Measurements from ENCODE around the gene SUN3. TPM values are rescaled to one million over a fixed set of nuclear protein-coding genes. Genes with fewer than 3 reads are reported as not detected.
"Not testable (repeated sequence)": the region's sequence is repeated elsewhere in the genome, so short reads cannot be mapped to it uniquely, and the experiment has no call there.

The SUN3 gene
- total RNA-seq, 4 donors from 2014 or later: not detected

DNA sequence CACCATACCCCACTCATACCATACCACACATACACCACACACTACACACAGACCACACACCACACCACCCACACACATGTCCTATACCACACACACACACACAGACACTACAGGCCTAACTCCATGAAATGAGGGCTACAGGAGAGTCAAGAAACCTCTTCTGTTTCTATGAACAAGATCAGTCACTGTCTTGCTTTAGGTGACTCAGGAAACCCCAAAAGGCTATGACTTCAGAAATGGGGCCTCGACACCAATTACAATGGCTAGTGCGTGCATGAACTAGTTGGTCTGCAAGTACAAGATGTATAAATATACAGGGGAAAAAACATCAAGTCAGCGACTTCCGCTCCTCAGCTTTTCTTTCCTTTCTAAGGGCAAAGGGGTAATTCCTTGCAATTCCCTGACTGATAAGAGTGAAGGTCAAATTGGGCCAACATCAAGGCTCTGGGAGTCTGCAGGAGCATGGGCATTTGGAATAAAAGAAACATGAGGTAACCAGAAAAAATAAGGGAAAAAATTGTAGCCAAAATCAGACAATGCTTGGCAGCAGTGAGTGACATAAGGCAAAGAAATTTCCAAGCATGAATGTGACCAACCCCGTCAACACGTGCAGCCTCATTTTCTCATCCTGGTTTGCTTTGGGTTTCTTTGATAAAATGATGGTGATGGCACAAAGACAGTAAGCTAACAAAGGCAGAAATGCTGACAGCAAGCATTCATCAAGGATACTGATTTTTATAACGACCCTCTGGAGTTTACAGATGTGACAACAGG lies 82.1 kb downstream of the SUN3 start:
- TF ChIP-seq POLR2A (IDR thresholded peaks at IDR 0.05): no peak
- TF ChIP-seq, protein P1, sequence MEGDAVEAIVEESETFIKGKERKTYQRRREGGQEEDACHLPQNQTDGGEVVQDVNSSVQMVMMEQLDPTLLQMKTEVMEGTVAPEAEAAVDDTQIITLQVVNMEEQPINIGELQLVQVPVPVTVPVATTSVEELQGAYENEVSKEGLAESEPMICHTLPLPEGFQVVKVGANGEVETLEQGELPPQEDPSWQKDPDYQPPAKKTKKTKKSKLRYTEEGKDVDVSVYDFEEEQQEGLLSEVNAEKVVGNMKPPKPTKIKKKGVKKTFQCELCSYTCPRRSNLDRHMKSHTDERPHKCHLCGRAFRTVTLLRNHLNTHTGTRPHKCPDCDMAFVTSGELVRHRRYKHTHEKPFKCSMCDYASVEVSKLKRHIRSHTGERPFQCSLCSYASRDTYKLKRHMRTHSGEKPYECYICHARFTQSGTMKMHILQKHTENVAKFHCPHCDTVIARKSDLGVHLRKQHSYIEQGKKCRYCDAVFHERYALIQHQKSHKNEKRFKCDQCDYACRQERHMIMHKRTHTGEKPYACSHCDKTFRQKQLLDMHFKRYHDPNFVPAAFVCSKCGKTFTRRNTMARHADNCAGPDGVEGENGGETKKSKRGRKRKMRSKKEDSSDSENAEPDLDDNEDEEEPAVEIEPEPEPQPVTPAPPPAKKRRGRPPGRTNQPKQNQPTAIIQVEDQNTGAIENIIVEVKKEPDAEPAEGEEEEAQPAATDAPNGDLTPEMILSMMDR (IDR thresholded peaks at IDR 0.05): no peak
- intact Hi-C loops (cut with DNase I; ENCODE audit: low total_unique reads): loop anchor here (5.0 kb wide), 1 partner anchor 166 kb away; no protein-coding TSS in a partner anchor
- 74 to 80% methylated on average over 7 of the region's 7 CpGs for WGBS, 2 donors
- peak in 1 of 2 donors; percentile 52 for DNase-seq (ENCODE audit: low spot score in 2 of 2)
- no peak overlapping the region for H3K4me3 ChIP-seq (ENCODE audit: low read depth, poor library complexity, severe bottlenecking)

DNA sequence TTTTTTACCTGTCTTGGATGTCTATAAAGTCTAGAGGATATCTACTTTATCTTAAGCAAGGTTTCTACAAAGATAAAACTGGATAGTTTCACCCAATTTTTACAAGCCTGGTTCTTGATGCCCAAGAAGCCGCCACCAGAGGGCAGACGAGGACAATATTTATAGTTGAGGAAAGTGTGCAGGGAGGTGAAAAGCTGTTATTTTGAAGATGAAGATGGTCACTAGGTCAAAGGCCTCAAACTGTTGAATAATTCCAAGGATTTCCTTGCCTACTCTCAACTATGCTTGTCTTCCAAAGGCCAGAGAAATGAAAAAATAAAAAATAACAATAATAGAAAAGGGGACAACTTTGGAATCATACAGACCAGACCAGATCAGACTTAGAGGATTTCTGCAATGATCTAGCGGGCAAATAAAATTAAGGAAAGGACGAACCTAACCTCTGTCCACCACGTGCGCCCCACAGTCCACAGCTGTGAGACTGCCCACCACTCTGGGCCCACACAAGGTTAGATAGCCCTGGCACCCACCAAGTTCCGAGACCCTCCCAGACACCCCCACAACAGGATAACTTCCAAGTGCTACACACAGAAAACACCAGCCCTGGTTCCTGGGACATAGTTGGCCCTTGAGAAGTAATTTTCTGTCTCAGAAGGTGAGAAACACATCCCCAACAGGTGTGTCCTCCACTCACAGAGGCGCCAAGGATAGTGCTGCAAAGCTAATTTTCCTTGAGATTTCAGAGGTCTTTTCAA lies 83.5 kb downstream of the SUN3 start:
- intact Hi-C loops (cut with DNase I; ENCODE audit: low total_unique reads): loop anchor here (5.0 kb wide), 1 partner anchor 167 kb away; no protein-coding TSS in a partner anchor

DNA sequence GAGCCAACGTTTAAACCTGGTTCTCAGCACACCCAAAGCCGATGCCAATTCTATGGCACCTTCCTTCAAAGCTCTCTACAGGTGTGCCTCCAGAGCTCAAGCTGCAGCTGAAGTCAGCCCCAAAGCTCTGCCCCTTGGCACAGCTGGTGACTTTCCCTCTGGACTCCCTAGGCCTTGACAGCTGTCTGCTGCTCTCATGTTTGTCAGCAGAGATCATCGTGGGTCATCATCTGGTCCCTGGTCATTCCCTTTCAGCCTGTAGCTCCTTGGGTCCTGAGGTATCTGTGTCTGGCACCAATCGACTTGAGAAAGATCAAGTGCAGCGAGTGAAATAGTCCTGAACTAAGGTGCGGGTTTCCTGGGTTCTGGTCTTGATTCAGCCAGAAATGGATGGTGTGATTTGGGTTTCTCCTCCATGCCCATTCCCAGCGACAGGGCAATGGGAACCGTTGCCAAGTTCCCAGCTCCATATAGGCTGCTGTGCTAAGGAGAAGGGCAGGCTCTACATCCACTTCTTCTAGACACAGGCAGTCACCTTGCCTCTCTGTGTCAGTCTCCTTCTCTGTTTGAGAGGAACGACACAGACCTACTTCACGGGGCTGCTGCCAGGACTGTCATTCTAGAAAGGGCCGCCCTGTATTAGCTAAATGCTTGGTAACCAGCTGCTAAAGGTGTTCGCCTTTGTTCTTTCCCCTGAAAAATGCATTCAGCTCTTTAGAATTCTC lies 84.2 kb downstream of the SUN3 start:
- TF ChIP-seq, protein P1 (IDR thresholded peaks at IDR 0.05): no peak
- no peak for TF ChIP-seq POLR2A (IDR thresholded peaks at IDR 0.05)
- peak in 1 of 2 donors; percentile 82 for DNase-seq (ENCODE audit: low spot score in 2 of 2)
- H3K4me3 ChIP-seq (ENCODE audit: low read depth, poor library complexity, severe bottlenecking): no peak overlapping the region
- 74% methylated on average over 12 of the region's 12 CpGs for WGBS, 2 donors
- intact Hi-C loops (cut with DNase I; ENCODE audit: low total_unique reads): loop anchor here (5.0 kb wide), 1 partner anchor 168 kb away; no protein-coding TSS in a partner anchor

More for the DNA sequence above, 83.5 kb downstream of the SUN3 start:
- WGBS, 2 donors: 39 to 45% methylated on average over 8 of the region's 8 CpGs
- H3K4me3 ChIP-seq (ENCODE audit: low read depth, poor library complexity, severe bottlenecking): no peak overlapping the region
- peak; percentile 80 to 95 for DNase-seq (ENCODE audit: low spot score in 2 of 2)
- TF ChIP-seq POLR2A (IDR thresholded peaks at IDR 0.05): no peak
- TF ChIP-seq, protein P1 (IDR thresholded peaks at IDR 0.05): no peak

DNA sequence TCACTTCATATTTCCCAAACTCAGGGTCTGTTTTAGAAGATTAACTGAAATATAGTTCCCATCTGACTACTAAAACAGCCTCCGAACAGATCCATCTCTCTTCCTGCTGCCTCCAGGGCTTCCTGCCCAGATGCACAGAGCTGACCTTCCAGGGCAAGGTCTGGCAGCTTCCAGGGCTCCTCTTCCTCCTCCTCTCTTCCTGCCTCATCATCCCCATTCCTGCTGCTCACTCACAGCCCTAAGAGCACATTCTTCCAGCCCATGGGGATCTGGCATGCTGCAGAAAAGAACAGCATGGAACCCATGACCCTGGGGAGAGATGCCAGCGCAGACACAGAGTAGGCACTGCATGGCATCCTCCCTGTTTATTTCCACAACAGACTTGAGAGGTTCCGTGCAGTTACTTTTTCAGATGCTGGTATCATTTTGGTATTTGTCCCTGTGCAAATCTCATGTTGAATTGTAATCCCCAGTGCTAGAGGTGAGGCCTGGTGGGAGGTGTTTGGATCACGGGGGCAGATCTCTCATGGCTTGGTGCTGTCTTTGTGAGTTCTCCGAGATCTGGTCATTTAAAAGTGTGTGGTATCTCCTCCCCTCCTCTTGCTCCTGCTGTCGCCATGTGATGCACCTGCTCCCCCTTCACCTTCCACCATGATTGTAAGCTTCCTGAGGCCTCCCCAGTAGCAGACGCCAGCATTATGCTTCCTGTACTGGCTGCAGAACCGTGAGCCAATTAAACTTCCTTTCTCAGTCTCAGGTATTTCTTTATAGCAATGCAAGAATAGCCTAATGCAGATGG lies 85.0 kb downstream of the SUN3 start:
- WGBS, 2 donors: 84 to 88% methylated on average over 8 of the region's 8 CpGs
- TF ChIP-seq, protein P1 (IDR thresholded peaks at IDR 0.05): no peak
- no peak for TF ChIP-seq POLR2A (IDR thresholded peaks at IDR 0.05)
- H3K4me3 ChIP-seq (ENCODE audit: low read depth, poor library complexity, severe bottlenecking): no peak overlapping the region
- peak in 1 of 2 donors; percentile 58 for DNase-seq (ENCODE audit: low spot score in 2 of 2)
- intact Hi-C loops (cut with DNase I; ENCODE audit: low total_unique reads): no loop called here

DNA sequence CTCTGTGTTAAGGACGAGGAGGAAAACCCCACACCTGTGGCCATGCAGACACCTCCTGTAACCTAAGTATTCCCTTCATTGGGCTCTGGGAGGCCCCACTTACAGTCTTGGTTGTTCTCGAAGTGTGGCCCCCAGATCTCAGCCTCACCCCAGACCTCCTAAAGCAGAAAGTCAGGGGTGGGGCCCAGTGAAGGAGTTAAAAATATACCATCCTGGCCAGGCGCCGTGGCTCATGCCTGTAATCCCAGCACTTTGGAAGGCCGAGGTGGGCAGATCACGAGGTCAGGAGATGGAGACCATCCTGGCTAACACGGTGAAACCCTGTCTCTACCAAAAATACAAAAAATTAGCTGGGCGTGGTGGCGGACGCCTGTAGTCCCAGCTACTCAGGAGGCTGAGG lies 86.3 kb downstream of the SUN3 start:
- WGBS, 2 donors: 85 to 94% methylated on average over 10 of the region's 10 CpGs
- DNase-seq (ENCODE audit: low spot score in 2 of 2): peak in 1 of 2 donors; percentile 83
- intact Hi-C loops (cut with DNase I; ENCODE audit: low total_unique reads); H3K4me3 ChIP-seq (ENCODE audit: low read depth, poor library complexity, severe bottlenecking): not testable (repeated sequence)

Measured in lower leg skin (tissue), 4 donors.